Measurements from ENCODE around the gene LHX4. TPM values are rescaled to one million over a fixed set of nuclear protein-coding genes. Genes with fewer than 3 reads are reported as not detected.

The LHX4 gene
- total RNA-seq, 4 donors from 2014 or later, result not detected

DNA sequence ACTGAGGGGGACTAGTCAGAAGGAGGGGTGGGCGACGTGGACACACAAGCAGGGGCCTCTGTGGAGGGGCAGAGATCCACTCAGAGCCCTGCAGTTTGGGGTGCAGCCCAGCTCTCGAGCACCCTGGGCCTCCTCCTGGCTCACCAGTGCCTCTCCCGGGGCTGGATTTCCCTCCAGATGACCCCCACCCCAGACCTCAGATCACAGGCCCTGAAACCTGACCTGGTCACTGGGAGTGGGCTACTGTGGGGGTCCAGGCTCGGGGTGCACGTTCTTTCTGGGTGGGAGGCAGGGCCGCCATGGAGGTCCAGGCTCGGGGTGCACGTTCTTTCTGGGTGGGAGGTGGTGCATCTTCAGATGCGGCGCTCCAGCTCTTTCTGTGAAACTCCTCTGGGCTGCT is 10.3 kb upstream of the LHX4 start:
- Histone ChIP-seq H3K27ac (no peak overlapping the region), H3K27me3 (peaks cover 37% of the 10 kb centered on the region), H3K4me3 (no peak overlapping the region), H3K36me3 (no peaks in the 10 kb centered on the region), H3K4me1 (no peaks in the 10 kb centered on the region), H3K9me3 (no peaks in the 10 kb centered on the region)
- no peak for ATAC-seq
- TF ChIP-seq POLR2A (IDR thresholded peaks at IDR 0.05), result no peak
- TF ChIP-seq EP300 (IDR thresholded peaks at IDR 0.05), result no peak
- TF ChIP-seq POLR2AphosphoS5 (IDR thresholded peaks at IDR 0.05), result no peak
- TF ChIP-seq, protein P1, sequence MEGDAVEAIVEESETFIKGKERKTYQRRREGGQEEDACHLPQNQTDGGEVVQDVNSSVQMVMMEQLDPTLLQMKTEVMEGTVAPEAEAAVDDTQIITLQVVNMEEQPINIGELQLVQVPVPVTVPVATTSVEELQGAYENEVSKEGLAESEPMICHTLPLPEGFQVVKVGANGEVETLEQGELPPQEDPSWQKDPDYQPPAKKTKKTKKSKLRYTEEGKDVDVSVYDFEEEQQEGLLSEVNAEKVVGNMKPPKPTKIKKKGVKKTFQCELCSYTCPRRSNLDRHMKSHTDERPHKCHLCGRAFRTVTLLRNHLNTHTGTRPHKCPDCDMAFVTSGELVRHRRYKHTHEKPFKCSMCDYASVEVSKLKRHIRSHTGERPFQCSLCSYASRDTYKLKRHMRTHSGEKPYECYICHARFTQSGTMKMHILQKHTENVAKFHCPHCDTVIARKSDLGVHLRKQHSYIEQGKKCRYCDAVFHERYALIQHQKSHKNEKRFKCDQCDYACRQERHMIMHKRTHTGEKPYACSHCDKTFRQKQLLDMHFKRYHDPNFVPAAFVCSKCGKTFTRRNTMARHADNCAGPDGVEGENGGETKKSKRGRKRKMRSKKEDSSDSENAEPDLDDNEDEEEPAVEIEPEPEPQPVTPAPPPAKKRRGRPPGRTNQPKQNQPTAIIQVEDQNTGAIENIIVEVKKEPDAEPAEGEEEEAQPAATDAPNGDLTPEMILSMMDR (IDR thresholded peaks at IDR 0.05), result no peak
- no CpG with 5 or more reads among the region's 11 CpGs for WGBS, 2 donors (ENCODE audit: low coverage in 1 of 2)

DNA sequence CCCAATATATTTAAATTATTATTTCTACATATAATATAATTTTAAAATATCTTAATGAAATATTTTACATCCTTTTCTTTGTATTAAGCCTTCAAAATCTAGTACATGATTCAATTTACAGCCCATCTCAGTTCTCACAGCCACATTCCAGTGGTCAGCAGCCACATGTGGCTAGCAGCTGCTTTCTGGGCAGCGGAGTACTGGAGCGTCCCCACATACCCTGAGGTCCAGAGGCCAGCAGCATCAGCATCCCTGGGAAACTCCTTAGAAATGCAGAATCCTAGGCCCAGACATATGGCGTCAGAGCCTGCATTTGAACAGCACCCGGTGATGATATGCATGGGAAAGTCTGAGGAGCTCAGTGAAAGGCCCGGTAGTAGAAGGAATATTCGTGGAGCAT is 8.6 kb upstream of the LHX4 start:
- WGBS, 2 donors (ENCODE audit: low coverage in 1 of 2), result 90% methylated on average over 6 of the region's 6 CpGs; no CpG with 5 or more reads in 1 of the 2 donors
- Histone ChIP-seq H3K4me3 (no peak overlapping the region), H3K9me3 (no peaks in the 10 kb centered on the region), H3K4me1 (no peaks in the 10 kb centered on the region), H3K27ac (no peak overlapping the region), H3K27me3 (peaks cover 54% of the 10 kb centered on the region), H3K36me3 (no peaks in the 10 kb centered on the region)
- TF ChIP-seq POLR2AphosphoS5 (IDR thresholded peaks at IDR 0.05) (no peak), EP300 (IDR thresholded peaks at IDR 0.05) (no peak), POLR2A (IDR thresholded peaks at IDR 0.05) (no peak)
- TF ChIP-seq, protein P1 (IDR thresholded peaks at IDR 0.05), result no peak
- ATAC-seq, result no peak

DNA sequence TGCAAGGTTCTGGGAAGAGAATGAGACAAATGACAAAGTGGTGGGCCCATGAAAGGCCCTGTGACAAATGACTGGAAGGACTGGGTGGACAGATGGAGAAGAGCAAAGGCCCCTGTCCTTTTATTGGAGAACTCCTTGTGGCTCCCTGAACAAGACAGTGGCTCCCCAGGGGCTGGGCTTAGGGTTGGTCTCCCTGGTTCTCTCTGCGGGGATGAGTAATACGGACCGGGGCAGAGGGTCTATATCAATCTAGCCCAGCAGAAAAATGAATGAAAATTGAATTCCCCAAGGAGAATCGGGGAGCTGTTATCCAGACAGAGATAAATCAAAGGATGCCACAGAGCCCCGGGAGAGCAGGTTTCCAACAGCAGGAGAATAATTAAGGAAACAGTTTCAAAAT is 5.2 kb upstream of the LHX4 start:
- no peak for ATAC-seq
- Histone ChIP-seq H3K4me1 (peaks cover 0 to 14% (median 9%) of the 10 kb centered on the region in 3 donors), H3K9me3 (no peaks in the 10 kb centered on the region), H3K4me3 (no peak overlapping the region), H3K27ac (no peak overlapping the region), H3K27me3 (peaks cover 81% of the 10 kb centered on the region), H3K36me3 (no peaks in the 10 kb centered on the region)
- 39 to 40% methylated on average over 1 to 4 of the region's 5 CpGs for WGBS, 2 donors (ENCODE audit: low coverage in 1 of 2)
- TF ChIP-seq EP300 (IDR thresholded peaks at IDR 0.05) (no peak), POLR2A (IDR thresholded peaks at IDR 0.05) (no peak), POLR2AphosphoS5 (IDR thresholded peaks at IDR 0.05) (no peak)
- TF ChIP-seq, protein P1 (IDR thresholded peaks at IDR 0.05), result no peak

DNA sequence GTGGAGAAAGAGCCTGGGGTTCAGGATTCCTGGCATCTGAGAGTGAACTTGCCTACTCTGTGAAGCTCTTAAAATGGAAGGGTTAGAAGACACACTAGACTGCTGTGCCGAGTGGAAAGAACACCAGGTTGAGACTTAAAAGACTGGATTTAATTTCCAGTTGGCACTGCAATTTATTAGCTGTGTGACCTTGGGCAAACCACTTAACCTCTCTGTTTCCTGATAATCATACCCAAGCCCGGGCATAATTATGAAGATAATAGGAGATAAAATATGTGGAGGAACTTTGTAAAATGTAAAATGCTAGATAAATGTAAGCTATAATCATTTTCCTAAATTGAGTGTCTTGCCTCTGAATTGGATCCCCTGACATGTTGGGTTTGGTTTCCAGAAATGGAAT is 4.7 kb upstream of the LHX4 start:
- Histone ChIP-seq H3K4me1 (peaks cover 0 to 19% (median 12%) of the 10 kb centered on the region in 3 donors), H3K27me3 (peaks cover 83% of the 10 kb centered on the region), H3K4me3 (no peak overlapping the region), H3K9me3 (no peaks in the 10 kb centered on the region), H3K36me3 (no peaks in the 10 kb centered on the region), H3K27ac (no peak overlapping the region)
- 50 to 100% methylated on average over 1 to 2 of the region's 2 CpGs for WGBS, 2 donors (ENCODE audit: low coverage in 1 of 2)
- TF ChIP-seq POLR2AphosphoS5 (IDR thresholded peaks at IDR 0.05) (no peak), EP300 (IDR thresholded peaks at IDR 0.05) (no peak), POLR2A (IDR thresholded peaks at IDR 0.05) (no peak)
- TF ChIP-seq, protein P1 (IDR thresholded peaks at IDR 0.05), result no peak
- no peak for ATAC-seq

DNA sequence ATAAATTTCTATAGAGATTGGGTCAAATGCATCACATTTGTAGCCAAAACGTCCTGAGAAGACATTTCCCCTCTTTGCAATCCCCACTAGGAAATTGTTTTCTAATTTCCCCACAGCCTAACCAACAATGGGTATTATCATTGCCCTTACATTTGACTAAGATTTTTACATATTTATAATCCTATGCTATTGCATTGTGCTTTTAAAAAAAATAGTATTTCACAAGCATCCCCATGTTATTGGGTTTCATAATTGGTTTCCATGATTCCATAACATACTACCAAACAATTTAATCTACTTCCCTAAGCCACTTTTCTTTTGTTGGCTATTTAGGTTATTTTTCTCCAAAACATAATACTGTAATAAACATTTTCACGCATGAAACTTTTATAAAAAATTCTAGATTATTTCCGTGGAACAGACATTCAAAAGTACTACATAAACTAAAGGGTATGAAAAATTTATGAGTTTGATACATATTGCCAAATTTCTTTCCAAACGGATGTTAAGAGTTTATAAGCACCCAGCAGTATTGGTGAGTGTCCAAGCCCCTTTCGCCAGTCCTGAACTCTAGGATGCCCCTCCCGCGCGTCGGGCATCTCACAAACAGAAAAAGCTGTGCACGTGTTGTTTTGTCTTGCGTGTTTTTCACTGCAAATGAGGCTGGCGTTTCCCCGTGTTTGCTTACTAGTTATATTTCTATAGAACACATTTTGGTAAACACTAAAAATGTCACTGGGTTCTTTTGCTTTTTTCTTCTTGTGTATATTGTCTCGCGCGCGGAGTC is 2.0 kb upstream of the LHX4 start:
- TF ChIP-seq POLR2A (IDR thresholded peaks at IDR 0.05) (no peak), POLR2AphosphoS5 (IDR thresholded peaks at IDR 0.05) (no peak), EP300 (IDR thresholded peaks at IDR 0.05) (no peak)
- TF ChIP-seq, protein P1 (IDR thresholded peaks at IDR 0.05), result no peak
- no peak for ATAC-seq
- Histone ChIP-seq H3K36me3 (no peaks in the 10 kb centered on the region), H3K9me3 (no peaks in the 10 kb centered on the region), H3K4me1 (peaks cover 0 to 43% (median 28%) of the 10 kb centered on the region in 3 donors), H3K27me3 (peaks cover 93% of the 10 kb centered on the region), H3K4me3 (no peak overlapping the region), H3K27ac (no peak overlapping the region)
- 18 to 24% methylated on average over 17 of the region's 17 CpGs for WGBS, 2 donors (ENCODE audit: low coverage in 1 of 2)

All from gastroesophageal sphincter (tissue), 4 donors.